ENCODE measurements around the gene ALPG.
"Not testable (repeated sequence)": the region's sequence is repeated elsewhere in the genome, so short reads cannot be mapped to it uniquely, and the experiment has no call there.

ALPG gene

GRCh38 chr2:232406556-232407310, at the start of gene ALPG:
ALPG (plus strand) TSS chr2:232406844; CDS start chr2:232406895, 51 bp downstream.
- no peak within 1 kb of the TSS for H3K27ac ChIP-seq
- POLR2A ChIA-PET (ENCODE audit: low non-redundant PET), result no interaction called here
- CTCF ChIA-PET, result no interaction called here
- no peak for TF ChIP-seq CTCF (conservative IDR thresholded peaks at IDR 0.05; ENCODE audit: low read depth)
- DNase-seq (ENCODE audit: low spot score), result no peak

GRCh38 chr2:232361646-232362045, 45.0 kb upstream of the ALPG start:
- POLR2A ChIA-PET (ENCODE audit: low non-redundant PET), result no interaction called here
- no peak for TF ChIP-seq CTCF (conservative IDR thresholded peaks at IDR 0.05; ENCODE audit: low read depth)
- CTCF ChIA-PET, result no interaction called here
- DNase-seq (ENCODE audit: low spot score), result no peak
- H3K27ac ChIP-seq, result no peak overlapping the region

DNA sequence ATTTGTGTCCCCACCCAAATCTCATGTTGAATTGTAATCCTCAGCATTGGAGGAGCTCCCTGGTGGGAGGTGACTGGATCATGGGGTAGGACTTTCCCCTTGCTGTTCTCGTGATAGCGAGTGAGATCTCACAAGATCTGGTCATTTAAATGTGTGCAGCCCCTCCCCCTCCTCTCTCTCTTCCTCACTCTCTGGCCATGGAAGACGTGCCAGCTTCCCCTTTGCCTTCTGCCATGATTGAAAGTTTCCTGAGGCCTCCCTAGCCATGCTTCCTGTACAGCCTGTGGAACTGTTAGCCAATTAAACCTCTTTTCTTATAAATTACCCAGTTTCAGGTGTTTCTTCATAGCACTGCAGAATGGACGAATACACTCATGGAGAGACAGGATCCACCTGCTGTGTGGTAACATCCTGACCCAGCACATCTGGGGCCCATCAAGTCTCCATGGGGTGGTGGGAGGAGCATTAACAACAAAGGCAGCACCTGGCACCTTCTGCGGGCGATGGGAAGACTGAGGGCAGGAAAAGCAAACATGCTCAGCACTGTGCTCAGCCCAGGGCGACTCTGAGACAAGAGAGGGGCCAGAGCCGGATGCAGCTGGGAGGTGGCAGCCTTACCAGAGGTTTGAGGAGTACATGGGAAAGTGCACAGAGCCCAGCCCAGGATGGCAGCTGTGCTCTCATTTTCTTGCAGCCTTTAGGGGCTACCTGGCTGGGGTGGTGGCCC, 44.3 kb upstream of the ALPG start:
- ChIA-PET CTCF (no interaction called here), POLR2A (ENCODE audit: low non-redundant PET) (no interaction called here)
- TF ChIP-seq CTCF (conservative IDR thresholded peaks at IDR 0.05; ENCODE audit: low read depth), result no peak
- no peak overlapping the region for H3K27ac ChIP-seq
- DNase-seq (ENCODE audit: low spot score), result no peak

DNA sequence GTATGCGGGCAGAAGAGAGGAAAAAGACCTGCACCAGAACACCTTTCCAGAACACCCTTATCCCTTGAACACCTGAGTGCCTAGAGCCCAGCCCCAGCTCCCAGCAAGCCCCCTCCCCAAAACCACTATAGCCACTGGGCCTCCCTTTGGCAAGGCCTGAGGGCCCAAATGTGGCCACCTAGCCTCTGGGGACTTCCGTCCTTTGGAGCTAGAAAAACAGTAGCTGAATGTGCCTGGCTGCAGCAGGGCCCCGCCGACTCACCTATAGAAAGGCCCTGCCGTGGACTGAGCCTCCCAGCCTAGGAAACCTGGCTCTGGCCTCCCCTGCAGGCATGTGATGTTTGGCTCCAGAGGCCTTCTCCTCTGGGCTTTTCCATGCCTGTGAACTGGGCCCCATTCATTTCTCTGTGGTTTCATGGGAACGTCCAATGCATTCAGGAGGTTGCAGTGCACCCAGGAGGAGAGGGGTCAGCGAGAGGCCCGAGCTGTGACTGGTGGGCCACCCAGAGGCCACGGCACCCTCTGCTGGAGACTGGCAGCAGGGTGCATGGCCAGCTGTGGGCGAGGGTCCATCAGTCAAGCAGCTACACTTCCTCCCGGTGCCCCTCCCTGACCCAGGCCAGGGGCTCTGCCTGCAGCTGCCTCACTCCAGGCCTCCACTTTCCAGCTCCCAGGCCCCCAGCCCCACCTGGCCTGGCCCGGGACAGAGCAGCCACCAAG, 43.4 kb upstream of the ALPG start:
- POLR2A ChIA-PET (ENCODE audit: low non-redundant PET); CTCF ChIA-PET; DNase-seq (ENCODE audit: low spot score); H3K27ac ChIP-seq: not testable (repeated sequence)

GRCh38 chr2:232363784-232364615, 42.6 kb upstream of the ALPG start:
- CTCF ChIA-PET, result interaction anchor here (0.7 to 0.8 kb wide), 3 partner anchors 30 to 119 kb away, joined by 3 to 4 read pairs (median 3); no protein-coding TSS in a partner anchor

DNA sequence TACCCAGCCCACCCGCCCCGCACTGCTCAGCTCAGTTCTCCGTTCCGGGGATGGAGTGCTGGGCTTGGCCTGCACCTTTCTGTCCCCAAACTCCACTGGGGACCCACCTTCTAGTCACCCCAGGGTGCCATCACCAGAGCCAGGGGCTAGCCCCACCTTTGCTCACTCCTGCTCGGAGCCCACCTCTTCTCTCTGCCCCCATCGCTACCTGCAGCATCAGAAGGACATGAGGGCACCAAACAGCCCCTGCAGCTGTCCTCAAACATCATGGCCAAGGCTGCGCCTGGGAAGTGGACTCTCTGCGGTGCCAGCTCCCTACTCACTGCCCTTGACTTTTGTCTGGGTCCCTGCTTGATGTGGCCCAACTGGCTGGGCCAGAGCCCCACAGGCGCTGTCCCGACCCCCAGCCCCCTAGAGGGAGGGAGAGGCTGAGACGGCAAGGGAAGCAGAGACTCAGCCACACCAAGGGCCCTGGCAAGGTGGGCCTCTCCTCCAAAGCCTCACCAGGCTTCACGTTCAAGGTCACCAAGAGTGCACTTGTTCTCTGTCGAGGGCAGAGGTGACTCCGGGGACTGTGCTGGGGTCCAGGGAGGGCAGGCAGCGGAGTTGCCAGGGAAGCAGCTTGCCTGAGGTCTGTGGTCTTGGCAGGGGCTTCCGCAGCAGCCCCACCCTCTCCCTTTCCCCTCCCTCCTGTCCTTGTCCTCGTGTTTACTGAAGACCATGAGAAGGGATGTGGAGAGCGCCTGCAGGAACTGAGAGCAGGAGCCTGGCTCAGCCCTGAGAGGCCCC, 41.6 kb upstream of the ALPG start:
- H3K27ac ChIP-seq; DNase-seq (ENCODE audit: low spot score); POLR2A ChIA-PET (ENCODE audit: low non-redundant PET): not testable (repeated sequence)
- CTCF ChIA-PET, result interaction anchor here (0.8 kb wide), 3 partner anchors 31 to 55 kb away, joined by 3 to 4 read pairs (median 4); no protein-coding TSS in a partner anchor

More at GRCh38 chr2:232363784-232364615, 42.6 kb upstream of the ALPG start:
- DNase-seq (ENCODE audit: low spot score), result no peak
- POLR2A ChIA-PET (ENCODE audit: low non-redundant PET), result no interaction called here
- TF ChIP-seq CTCF (conservative IDR thresholded peaks at IDR 0.05; ENCODE audit: low read depth), result no peak
- no peak overlapping the region for H3K27ac ChIP-seq
